IPS-11a (cell line): ENCODE measurements around the gene DAB1.

Source experiments
- H3K4me3 ChIP-seq: one replicate; pipeline ENCODE4 v1.5.1; 2013; ENCODE audit warnings: low read depth, low read length, control low read depth

Gene DAB1

GRCh38 chr1:57179001-57179400 lies 244.9 kb downstream of the DAB1 start:
- H3K4me3 ChIP-seq = no peak overlapping the region

- H3K4me3 ChIP-seq = no peak overlapping the region
These were observed 248.4 kb downstream of the DAB1 start for GRCh38 chr1:57175506-57175905.

DNA sequence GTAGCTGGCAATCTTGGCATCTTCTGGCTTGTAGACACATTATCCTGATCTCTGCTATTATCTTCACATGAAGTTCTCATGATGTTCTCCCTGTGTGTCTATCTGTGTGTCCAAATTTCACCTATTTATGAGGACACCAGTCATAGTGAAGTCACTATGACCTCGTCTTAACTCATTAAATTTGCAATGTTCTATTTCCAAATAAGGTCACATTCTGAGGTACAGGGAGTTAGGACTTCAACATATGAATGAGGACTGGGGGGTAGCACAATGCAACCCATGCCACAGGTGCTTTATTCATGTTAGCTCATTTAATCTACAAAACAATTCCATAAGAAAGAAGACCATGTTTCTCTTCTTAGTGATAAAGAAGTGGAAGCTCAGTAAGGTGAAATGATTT lies 251.8 kb downstream of the DAB1 start:
- no peak overlapping the region for H3K4me3 ChIP-seq

- no peak overlapping the region for H3K4me3 ChIP-seq
These were observed 255.9 kb downstream of the DAB1 start for GRCh38 chr1:57167997-57168396.

- H3K4me3 ChIP-seq = no peak overlapping the region
These were observed 258.3 kb downstream of the DAB1 start for GRCh38 chr1:57165546-57165945.

GRCh38 chr1:57164584-57164983 lies 259.3 kb downstream of the DAB1 start:
- no peak overlapping the region for H3K4me3 ChIP-seq

GRCh38 chr1:57163789-57164188 lies 260.1 kb downstream of the DAB1 start:
- H3K4me3 ChIP-seq = no peak overlapping the region

DNA sequence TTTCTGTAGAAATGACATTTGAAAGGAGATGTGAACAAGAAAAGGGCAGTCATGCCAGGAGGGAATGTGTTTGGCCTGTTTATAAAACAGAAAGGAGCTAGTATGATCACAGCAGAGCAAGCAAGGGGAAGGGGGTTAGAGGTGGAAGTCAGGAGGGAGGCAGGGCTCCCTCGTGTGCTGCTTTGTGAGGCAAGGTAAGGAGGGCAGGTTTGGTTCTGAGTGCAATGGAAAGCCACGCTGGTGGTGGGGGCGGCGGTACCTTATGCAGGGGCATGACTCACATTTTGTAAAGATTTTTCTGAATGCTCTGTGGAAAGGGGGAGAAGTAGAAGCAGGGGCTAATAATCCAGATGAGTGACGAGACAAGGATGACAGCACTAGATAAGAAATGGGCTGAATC lies 260.5 kb downstream of the DAB1 start:
- H3K4me3 ChIP-seq = no peak overlapping the region

GRCh38 chr1:57162607-57163261 lies 261.1 kb downstream of the DAB1 start:
- H3K4me3 ChIP-seq = no peak overlapping the region

- no peak overlapping the region for H3K4me3 ChIP-seq
These were observed 263.3 kb downstream of the DAB1 start for GRCh38 chr1:57160594-57160993.

GRCh38 chr1:57158604-57158998 lies 265.3 kb downstream of the DAB1 start:
- no peak overlapping the region for H3K4me3 ChIP-seq

DNA sequence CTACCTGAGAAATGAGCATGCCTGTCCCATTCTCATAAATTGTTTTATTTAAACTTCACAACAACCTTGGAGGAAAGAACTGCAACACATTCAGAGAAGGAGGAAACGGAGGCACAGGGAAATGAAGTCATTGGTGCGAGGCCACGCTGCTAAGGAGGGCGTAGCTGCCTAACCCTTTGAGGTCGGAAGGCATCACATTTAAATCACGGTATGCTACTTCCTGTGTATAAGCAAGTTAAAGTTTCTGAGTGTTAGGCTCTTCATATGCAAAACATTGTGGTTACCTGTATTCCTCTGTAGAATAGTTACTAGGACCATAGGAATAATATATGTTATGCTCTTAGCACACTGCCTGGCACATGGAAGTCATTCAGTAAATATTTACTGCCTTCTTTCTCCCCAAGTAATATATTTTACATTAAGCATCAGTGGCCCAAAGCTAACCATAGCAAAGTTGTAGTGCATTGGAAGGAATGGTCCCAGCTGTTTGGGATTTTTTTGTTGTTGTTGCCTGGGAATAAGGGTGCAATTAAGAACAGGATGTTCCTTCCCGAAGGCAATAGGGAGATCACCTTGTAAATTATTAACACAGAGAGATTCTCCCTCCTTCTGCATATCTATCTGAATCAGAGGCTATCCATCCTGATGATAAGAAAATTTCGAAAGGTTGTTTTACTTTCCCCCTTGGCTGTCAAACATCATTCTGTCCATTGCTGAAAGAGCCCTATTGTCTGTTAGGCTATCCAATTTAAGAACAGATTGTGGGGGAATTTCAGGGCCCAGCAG lies 265.8 kb downstream of the DAB1 start:
- no peak overlapping the region for H3K4me3 ChIP-seq

- no peak overlapping the region for H3K4me3 ChIP-seq
These were observed 267.0 kb downstream of the DAB1 start for GRCh38 chr1:57156907-57157306.

DNA sequence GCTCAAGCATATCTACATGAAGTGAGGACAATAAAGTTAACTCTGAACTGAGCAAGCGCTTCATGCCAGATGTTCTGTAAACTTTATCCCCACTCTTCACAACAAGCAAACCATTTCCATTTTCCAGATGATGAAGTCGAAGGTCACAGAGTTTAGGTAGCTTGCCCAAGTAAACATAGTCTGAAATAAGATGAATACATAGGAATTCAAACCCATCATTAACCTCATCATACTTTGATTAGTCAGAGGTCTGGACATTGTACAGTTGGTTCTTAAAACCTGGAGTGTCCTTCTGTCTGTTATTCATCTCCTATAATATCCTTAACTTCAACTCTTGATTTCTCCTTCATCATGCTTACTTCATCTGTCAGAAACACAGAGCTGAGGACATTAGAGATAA lies 277.8 kb downstream of the DAB1 start:
- H3K4me3 ChIP-seq = no peak overlapping the region

GRCh38 chr1:57142999-57143398 lies 280.9 kb downstream of the DAB1 start:
- no peak overlapping the region for H3K4me3 ChIP-seq

DNA sequence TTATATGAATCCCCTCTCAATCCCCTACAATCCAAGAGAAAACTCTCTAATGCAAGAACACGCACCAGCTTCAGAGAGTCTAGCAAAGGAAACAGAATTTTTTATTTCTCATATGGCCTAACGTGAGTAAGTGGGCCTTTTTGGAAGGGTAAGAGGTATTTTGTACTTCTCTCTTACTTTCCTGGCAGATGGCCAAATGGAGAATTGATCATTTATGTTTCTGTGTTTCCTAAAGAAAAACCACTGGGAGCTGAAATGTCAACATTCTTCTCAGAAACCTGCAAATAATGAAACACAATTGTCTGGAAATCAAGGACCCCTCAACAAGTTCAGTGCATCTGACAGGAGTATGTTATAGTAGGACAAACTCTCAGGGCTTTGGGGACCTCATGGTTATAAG lies 281.7 kb downstream of the DAB1 start:
- H3K4me3 ChIP-seq = no peak overlapping the region

DNA sequence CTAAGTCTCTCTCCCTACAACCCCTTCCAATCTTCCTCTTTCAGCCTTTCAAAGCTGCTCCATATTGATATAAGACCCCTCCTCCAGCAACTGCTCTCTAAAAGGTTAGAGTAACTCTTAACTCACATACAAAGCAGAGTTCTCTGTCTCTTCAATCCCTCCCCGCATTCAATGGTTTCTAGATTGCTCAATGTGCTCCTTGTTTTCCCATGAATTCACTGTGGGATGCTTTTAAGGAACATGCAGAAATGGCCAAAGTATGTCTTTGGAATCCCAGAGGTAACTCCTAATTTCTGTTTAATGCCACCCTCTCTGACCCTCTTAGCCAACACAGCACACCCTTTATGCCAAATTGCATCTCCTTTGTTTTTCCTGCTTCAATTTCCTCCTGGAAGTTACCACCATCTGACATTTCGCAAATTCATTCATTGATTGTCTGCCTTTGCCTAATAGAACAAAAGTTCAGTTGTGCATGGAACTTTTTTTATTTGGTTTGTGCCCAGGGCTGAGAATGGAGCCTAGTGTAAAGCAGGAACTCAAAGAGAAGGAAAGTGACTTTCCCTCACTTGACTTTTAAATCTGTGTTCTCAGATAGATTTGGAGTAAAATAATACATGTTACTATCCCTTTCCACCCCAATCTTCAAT lies 285.3 kb downstream of the DAB1 start:
- H3K4me3 ChIP-seq = no peak overlapping the region

DNA sequence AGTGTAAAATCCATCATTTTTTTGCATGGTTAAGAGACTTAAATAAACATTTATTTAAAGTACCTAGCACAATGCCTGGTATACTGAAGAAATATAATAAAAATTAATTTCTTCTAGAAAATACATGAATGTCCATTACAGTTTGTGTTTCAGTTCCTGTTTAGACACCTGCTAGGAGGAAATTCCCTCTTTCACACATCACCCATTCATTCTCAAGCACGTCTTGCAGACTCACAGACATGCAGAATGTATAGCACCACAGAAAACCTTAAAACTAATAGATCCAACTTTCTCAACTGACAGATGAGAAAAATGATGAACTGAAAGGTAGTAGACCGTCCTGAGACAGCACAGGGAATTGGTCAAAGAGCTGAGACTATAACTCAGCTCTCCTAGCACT lies 285.9 kb downstream of the DAB1 start:
- H3K4me3 ChIP-seq = no peak overlapping the region

GRCh38 chr1:57134803-57135202 lies 289.1 kb downstream of the DAB1 start:
- no peak overlapping the region for H3K4me3 ChIP-seq

GRCh38 chr1:57133686-57134085 lies 290.2 kb downstream of the DAB1 start:
- no peak overlapping the region for H3K4me3 ChIP-seq

- no peak overlapping the region for H3K4me3 ChIP-seq
These were observed 290.8 kb downstream of the DAB1 start for GRCh38 chr1:57132993-57133622.
